HepG2 (cell line): ENCODE results near the gene ABCA4. TPM values are rescaled to one million over a fixed set of nuclear protein-coding genes. Genes with fewer than 3 reads are reported as not detected.

Source experiments
- MAF1 ChIP-seq: sonication (generic); formaldehyde crosslinking; IDR thresholded peaks from 2 replicates; pipeline ENCODE4 v1.5.0; 2020; ENCODE audit warnings: missing genetic modification reagents, borderline replicate concordance
- MIER2 ChIP-seq: IDR thresholded peaks from 2 replicates; pipeline ENCODE4 v1.6.1; 2016; ENCODE audit warnings: missing biosample characterization, missing genetic modification reagents
- NFYC ChIP-seq: IDR thresholded peaks from 2 replicates; pipeline ENCODE4 v1.6.1; 2016; ENCODE audit warnings: missing genetic modification reagents, missing compliant biosample characterization
- PAF1 ChIP-seq: IDR thresholded peaks from 2 replicates; pipeline ENCODE4 v1.6.1; 2016; ENCODE audit warnings: missing genetic modification reagents, missing compliant biosample characterization
- POLR2A ChIP-seq, 2 experiments: IDR thresholded peaks; 2 replicates each; pipeline ENCODE4 v1.6.1; 2011; ENCODE audit warnings: low read depth in 2 of 2, low read length in 2 of 2, mild to moderate bottlenecking in 1 of 2, moderate library complexity in 1 of 2; ENCODE audit not compliant: insufficient read depth in 1 of 2
- SIX4 ChIP-seq: sonication (generic); formaldehyde crosslinking; IDR thresholded peaks from 2 replicates; pipeline ENCODE4 v1.4.0; 2020; ENCODE audit warnings: missing genetic modification reagents
- SKI ChIP-seq: fragments of 450-650 bp; IDR thresholded peaks from one replicate; pipeline ENCODE4 v1.6.1; 2018; ENCODE audit warnings: mild to moderate bottlenecking; ENCODE audit not compliant: partially characterized antibody
- SP140L ChIP-seq: sonication (generic); formaldehyde crosslinking; IDR thresholded peaks from 2 replicates; pipeline ENCODE4 v1.4.0; 2020; ENCODE audit warnings: missing genetic modification reagents, borderline replicate concordance
- TMF1 ChIP-seq: sonication (generic); formaldehyde crosslinking; IDR thresholded peaks from 2 replicates; pipeline ENCODE4 v1.8.1; 2022; ENCODE audit warnings: low read depth, missing genetic modification reagents
- XBP1 ChIP-seq: sonication (generic); formaldehyde crosslinking; IDR thresholded peaks from 2 replicates; pipeline ENCODE4 v1.5.0; 2020; ENCODE audit warnings: missing genetic modification reagents
- YEATS2 ChIP-seq: sonication (generic); formaldehyde crosslinking; IDR thresholded peaks from 2 replicates; pipeline ENCODE4 v1.4.0; 2020; ENCODE audit warnings: missing genetic modification reagents, borderline replicate concordance
- ZBTB2 ChIP-seq: sonication (generic); formaldehyde crosslinking; IDR thresholded peaks from 2 replicates; pipeline ENCODE4 v1.8.0; 2022; ENCODE audit warnings: low read depth, missing genetic modification reagents
- ZMYM4 ChIP-seq: sonication (generic); formaldehyde crosslinking; IDR thresholded peaks from 2 replicates; pipeline ENCODE4 v1.8.1; 2023; ENCODE audit warnings: mild to moderate bottlenecking, missing genetic modification reagents
- ZNF563 ChIP-seq: sonication (generic); formaldehyde crosslinking; IDR thresholded peaks from 2 replicates; pipeline ENCODE4 v1.8.0; 2022; ENCODE audit warnings: mild to moderate bottlenecking, moderate library complexity, missing genetic modification reagents
- ZNF580 ChIP-seq: IDR thresholded peaks from 2 replicates; pipeline ENCODE4 v1.6.1; 2016; ENCODE audit warnings: low read depth, borderline replicate concordance
- ZNF724P ChIP-seq: sonication (generic); formaldehyde crosslinking; IDR thresholded peaks from 2 replicates; pipeline ENCODE4 v1.8.0; 2022; ENCODE audit warnings: missing genetic modification reagents, borderline replicate concordance
- polyA plus RNA-seq, 8 experiments: library from polyadenylated mRNA; depleted of rRNA in 3 of 8; stranded (reverse) in 7 of 8; unstranded in 1 of 8; fragments of >200 nt; fragmentation: Illumina TruSeq in 4 of 8; extraction: Trizol in 4 of 8; gene quantifications; 2 replicates each; pipeline versions ENCODE4 v1.2.1 to v1.2.3, GENCODE V29; 2011 to 2016; ENCODE audit warnings: low read depth in 4 of 8, missing spikeins in 1 of 8, mixed read lengths in 1 of 8; ENCODE audit not compliant: insufficient read depth in 1 of 8
- total RNA-seq, 5 experiments: library from RNA; depleted of rRNA; stranded (reverse); fragments of >200 nt; fragmentation: Illumina TruSeq; extraction: Trizol; gene quantifications; 2 replicates each; pipeline ENCODE4 v1.2.3, GENCODE V29; 2016; ENCODE audit warnings: low read depth in 1 of 5
- TF ChIP-seq, protein P1 (sequence below): sonication (generic); formaldehyde crosslinking; conservative IDR thresholded peaks from 2 replicates; pipeline ENCODE4 v1.4.0; 2020; ENCODE audit warnings: mild to moderate bottlenecking, missing genetic modification reagents, moderate library complexity
- TF ChIP-seq, protein P2 (sequence below): sonication (generic); formaldehyde crosslinking; IDR thresholded peaks from 2 replicates; pipeline ENCODE4 v1.4.0; 2020; ENCODE audit warnings: missing genetic modification reagents, borderline replicate concordance
- TF ChIP-seq, protein P3 (sequence below): sonication (generic); formaldehyde crosslinking; IDR thresholded peaks from 2 replicates; pipeline ENCODE4 v1.5.1; 2020; ENCODE audit warnings: missing genetic modification reagents, mild to moderate bottlenecking, borderline replicate concordance

The ABCA4 gene
- total and polyA plus RNA-seq, 2 of the 13 experiments (the other 11 are each of a cell fraction or from before 2014, with no cell fraction given), result 0.24 to 0.67 TPM

- TF ChIP-seq, protein P1, sequence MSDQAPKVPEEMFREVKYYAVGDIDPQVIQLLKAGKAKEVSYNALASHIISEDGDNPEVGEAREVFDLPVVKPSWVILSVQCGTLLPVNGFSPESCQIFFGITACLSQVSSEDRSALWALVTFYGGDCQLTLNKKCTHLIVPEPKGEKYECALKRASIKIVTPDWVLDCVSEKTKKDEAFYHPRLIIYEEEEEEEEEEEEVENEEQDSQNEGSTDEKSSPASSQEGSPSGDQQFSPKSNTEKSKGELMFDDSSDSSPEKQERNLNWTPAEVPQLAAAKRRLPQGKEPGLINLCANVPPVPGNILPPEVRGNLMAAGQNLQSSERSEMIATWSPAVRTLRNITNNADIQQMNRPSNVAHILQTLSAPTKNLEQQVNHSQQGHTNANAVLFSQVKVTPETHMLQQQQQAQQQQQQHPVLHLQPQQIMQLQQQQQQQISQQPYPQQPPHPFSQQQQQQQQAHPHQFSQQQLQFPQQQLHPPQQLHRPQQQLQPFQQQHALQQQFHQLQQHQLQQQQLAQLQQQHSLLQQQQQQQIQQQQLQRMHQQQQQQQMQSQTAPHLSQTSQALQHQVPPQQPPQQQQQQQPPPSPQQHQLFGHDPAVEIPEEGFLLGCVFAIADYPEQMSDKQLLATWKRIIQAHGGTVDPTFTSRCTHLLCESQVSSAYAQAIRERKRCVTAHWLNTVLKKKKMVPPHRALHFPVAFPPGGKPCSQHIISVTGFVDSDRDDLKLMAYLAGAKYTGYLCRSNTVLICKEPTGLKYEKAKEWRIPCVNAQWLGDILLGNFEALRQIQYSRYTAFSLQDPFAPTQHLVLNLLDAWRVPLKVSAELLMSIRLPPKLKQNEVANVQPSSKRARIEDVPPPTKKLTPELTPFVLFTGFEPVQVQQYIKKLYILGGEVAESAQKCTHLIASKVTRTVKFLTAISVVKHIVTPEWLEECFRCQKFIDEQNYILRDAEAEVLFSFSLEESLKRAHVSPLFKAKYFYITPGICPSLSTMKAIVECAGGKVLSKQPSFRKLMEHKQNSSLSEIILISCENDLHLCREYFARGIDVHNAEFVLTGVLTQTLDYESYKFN, result peak; percentile 74
- TF ChIP-seq ZBTB2 (CRISPR knock-in tag) (no peak), NFYC (CRISPR knock-in tag) (no peak), SKI (peak; percentile 51), POLR2A (IDR thresholded peaks at IDR 0.05; ENCODE audit: insufficient read depth in 1 of 2, low read depth in 2 of 2, low read length in 2 of 2) (0 out of 4 replicates have a peak, but pooled peaks of 1 of the 2 experiments have one; percentile 15), PAF1 (no peak), YEATS2 (CRISPR knock-in tag) (0 out of 2 replicates have a peak, but pooled peaks have one; percentile 15), MIER2 (CRISPR knock-in tag) (0 out of 2 replicates have a peak, but pooled peaks have one; percentile 44), SP140L (no peak), ZNF724P (no peak), XBP1 (CRISPR knock-in tag) (no peak), ZMYM4 (CRISPR knock-in tag) (peak; percentile 45; the same call in 1 of the 2 replicates), ZNF563 (CRISPR knock-in tag) (no peak), ZNF580 (CRISPR knock-in tag) (no peak), MAF1 (CRISPR knock-in tag) (no peak), TMF1 (CRISPR knock-in tag) (no peak), SIX4 (no peak)
- TF ChIP-seq, protein P2, sequence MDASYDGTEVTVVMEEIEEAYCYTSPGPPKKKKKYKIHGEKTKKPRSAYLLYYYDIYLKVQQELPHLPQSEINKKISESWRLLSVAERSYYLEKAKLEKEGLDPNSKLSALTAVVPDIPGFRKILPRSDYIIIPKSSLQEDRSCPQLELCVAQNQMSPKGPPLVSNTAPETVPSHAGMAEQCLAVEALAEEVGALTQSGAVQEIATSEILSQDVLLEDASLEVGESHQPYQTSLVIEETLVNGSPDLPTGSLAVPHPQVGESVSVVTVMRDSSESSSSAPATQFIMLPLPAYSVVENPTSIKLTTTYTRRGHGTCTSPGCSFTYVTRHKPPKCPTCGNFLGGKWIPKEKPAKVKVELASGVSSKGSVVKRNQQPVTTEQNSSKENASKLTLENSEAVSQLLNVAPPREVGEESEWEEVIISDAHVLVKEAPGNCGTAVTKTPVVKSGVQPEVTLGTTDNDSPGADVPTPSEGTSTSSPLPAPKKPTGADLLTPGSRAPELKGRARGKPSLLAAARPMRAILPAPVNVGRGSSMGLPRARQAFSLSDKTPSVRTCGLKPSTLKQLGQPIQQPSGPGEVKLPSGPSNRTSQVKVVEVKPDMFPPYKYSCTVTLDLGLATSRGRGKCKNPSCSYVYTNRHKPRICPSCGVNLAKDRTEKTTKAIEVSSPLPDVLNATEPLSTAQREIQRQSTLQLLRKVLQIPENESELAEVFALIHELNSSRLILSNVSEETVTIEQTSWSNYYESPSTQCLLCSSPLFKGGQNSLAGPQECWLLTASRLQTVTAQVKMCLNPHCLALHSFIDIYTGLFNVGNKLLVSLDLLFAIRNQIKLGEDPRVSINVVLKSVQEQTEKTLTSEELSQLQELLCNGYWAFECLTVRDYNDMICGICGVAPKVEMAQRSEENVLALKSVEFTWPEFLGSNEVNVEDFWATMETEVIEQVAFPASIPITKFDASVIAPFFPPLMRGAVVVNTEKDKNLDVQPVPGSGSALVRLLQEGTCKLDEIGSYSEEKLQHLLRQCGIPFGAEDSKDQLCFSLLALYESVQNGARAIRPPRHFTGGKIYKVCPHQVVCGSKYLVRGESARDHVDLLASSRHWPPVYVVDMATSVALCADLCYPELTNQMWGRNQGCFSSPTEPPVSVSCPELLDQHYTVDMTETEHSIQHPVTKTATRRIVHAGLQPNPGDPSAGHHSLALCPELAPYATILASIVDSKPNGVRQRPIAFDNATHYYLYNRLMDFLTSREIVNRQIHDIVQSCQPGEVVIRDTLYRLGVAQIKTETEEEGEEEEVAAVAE (CRISPR knock-in tag), result no peak
- TF ChIP-seq, protein P3, sequence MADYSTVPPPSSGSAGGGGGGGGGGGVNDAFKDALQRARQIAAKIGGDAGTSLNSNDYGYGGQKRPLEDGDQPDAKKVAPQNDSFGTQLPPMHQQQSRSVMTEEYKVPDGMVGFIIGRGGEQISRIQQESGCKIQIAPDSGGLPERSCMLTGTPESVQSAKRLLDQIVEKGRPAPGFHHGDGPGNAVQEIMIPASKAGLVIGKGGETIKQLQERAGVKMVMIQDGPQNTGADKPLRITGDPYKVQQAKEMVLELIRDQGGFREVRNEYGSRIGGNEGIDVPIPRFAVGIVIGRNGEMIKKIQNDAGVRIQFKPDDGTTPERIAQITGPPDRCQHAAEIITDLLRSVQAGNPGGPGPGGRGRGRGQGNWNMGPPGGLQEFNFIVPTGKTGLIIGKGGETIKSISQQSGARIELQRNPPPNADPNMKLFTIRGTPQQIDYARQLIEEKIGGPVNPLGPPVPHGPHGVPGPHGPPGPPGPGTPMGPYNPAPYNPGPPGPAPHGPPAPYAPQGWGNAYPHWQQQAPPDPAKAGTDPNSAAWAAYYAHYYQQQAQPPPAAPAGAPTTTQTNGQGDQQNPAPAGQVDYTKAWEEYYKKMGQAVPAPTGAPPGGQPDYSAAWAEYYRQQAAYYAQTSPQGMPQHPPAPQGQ (CRISPR knock-in tag), result no peak
These were observed 156.2 kb downstream of the ABCA4 start (continued) for GRCh38 chr1:93964777-93965200.
